Measurements from ENCODE around the gene NECAP2.

- TF ChIP-seq POLR2A (IDR thresholded peaks at IDR 0.05) (no peak), CTCF (IDR thresholded peaks at IDR 0.05) (no peak)
Observed at GRCh38 chr1:16434007-16434406, 6.5 kb upstream of the NECAP2 start.
